GM19395 (cell line): ENCODE data around the gene CDSN.
"Not testable (repeated sequence)": the region's sequence is repeated elsewhere in the genome, so short reads cannot be mapped to it uniquely, and the experiment has no call there.

Experiments used
- ATAC-seq: cut with Tn5 transposase; IDR thresholded peaks from one replicate; pipeline ENCODE4 v1.9.1; 2021; ENCODE audit warnings: mild to moderate bottlenecking, moderate library complexity; ENCODE audit not compliant: unreplicated experiment

The CDSN gene, protein sequence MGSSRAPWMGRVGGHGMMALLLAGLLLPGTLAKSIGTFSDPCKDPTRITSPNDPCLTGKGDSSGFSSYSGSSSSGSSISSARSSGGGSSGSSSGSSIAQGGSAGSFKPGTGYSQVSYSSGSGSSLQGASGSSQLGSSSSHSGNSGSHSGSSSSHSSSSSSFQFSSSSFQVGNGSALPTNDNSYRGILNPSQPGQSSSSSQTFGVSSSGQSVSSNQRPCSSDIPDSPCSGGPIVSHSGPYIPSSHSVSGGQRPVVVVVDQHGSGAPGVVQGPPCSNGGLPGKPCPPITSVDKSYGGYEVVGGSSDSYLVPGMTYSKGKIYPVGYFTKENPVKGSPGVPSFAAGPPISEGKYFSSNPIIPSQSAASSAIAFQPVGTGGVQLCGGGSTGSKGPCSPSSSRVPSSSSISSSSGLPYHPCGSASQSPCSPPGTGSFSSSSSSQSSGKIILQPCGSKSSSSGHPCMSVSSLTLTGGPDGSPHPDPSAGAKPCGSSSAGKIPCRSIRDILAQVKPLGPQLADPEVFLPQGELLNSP

GRCh38 chr6:31120151-31120915, at the start of gene CDSN:
TSS of gene CDSN (minus strand) at chr6:31120446. CDS start at chr6:31120419, 27 bp downstream.
- no peak for ATAC-seq

GRCh38 chr6:31169123-31169857, 49.0 kb upstream of the CDSN start:
- ATAC-seq: no peak

- no peak for ATAC-seq
Observed at GRCh38 chr6:31168606-31169005, 48.4 kb upstream of the CDSN start.

- no peak for ATAC-seq
Observed at GRCh38 chr6:31165986-31166385, 45.7 kb upstream of the CDSN start.

DNA sequence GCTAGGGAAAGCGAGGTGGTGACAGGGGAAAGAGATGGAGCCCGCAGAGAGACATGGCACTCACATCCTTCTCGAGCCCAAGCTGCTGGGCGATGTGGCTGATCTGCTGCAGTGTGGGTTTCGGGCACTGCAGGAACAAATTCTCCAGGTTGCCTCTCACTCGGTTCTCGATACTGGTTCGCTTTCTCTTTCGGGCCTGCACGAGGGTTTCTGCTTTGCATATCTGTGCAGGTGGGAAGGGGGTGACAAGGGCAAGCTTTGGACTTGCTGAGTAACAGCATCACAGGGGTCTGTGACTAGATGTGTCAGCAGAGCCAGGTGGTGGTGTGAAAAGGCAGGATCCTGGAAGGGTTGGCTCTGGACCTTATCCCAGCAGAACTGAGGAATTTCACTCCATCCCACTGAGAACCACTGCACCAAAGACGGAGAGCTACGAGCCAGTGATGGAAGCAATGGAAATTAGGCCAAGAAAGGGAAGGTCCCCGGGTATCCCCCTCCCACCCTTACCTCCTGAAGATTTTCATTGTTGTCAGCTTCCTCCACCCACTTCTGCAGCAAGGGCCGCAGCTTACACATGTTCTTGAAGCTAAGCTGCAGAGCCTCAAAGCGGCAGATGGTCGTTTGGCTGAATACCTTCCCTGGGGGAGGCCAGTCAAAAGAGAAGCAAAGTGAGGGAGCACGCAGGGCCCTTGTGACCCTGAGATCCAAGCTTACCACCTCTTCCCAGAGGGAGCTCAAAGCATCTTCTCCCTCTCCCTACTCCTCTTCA, 45.0 kb upstream of the CDSN start:
- peak; percentile 89 for ATAC-seq

DNA sequence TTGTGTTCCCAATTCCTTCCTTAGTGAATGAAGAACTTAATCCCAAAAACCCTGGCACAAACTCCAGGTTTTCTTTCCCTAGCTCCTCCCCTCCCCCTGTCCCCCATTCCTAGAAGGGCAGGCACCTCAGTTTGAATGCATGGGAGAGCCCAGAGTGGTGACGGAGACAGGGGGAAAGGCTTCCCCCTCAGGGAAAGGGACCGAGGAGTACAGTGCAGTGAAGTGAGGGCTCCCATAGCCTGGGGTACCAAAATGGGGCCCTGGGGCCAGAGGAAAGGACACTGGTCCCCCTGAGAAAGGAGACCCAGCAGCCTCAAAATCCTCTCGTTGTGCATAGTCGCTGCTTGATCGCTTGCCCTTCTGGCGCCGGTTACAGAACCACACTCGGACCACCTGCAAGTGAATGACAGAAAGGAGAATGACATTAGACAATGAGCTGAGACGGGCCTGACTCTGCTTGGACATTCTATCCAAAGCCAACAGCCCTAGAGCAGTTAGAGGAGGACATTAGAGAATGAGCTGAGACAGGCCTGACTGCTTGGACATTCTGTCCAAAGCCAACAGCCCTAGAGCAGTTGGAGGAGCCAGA, 44.3 kb upstream of the CDSN start:
- not testable (repeated sequence) for ATAC-seq

DNA sequence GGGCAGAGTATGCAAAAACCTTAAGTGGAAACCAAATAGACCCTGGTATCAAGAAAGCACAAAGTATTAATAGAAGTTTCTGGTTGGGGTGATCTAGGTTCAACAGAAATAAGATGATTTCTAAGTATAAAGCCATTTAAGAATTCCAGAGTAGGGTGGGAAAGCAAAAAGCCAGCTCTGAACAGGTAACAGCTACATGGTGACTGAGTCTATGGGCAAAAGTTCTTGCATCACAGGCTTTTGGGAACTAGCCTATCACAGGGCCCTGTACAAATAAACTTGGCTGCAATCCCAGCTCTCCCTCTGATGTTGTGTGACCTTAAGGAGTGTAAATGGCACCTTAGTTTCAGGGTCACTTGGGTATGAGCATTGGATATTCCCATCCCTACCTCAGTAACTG, 43.7 kb upstream of the CDSN start:
- no peak for ATAC-seq

GRCh38 chr6:31162463-31163165, 42.4 kb upstream of the CDSN start:
- no peak for ATAC-seq

- no peak for ATAC-seq
Observed at GRCh38 chr6:31161216-31162126, 41.2 kb upstream of the CDSN start.

DNA sequence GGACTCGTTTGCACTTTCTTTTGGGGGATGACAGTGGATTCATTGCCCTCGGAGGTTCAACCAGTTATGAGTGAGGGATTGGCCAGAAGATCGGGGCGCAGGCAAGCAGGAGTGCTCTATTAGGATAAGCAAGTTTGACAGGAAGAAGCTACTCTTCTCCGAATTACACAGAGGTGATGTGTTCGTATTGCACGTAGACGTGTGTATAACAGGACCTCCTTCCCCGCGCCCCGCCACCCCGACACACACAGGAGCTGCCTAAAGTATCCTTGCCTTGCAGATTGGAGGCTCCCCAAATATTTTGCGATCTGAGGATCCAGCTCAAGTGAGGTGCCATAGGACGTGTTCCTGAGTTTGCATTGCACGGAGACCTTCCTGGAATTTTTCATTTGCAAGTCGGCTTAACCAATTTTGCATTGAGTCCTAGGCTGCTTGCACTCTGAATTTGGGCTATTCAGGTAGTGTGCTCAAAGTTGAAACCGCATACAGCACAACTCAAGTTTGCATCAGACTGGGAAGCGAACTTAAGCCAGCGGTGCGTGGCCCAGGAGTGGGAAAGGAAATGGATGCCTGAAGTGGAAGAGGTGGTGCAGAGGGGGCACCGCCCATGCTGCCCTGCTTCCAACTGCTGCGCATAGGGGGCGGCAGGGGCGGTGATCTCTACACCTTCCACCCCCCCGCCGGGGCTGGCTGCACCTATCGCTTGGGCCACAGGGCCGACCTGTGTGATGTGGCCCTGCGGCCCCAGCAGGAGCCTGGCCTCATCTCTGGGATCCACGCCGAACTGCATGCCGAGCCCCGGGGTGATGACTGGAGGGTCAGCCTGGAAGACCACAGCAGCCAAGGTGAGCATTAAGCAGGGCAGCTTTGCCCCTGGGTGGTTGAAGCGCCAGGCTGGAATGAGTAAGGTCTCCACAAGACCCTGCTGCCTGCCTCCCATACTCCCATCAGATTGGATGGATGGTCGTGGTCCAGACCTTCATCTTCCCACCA, 38.9 kb upstream of the CDSN start:
- no peak for ATAC-seq

- peak; percentile 86 for ATAC-seq
Observed at GRCh38 chr6:31158140-31158862, 38.1 kb upstream of the CDSN start, which contains the start of gene TCF19. TSS of gene TCF19 (plus strand) at chr6:31158589. CDS start at chr6:31159470, 881 bp downstream.

DNA sequence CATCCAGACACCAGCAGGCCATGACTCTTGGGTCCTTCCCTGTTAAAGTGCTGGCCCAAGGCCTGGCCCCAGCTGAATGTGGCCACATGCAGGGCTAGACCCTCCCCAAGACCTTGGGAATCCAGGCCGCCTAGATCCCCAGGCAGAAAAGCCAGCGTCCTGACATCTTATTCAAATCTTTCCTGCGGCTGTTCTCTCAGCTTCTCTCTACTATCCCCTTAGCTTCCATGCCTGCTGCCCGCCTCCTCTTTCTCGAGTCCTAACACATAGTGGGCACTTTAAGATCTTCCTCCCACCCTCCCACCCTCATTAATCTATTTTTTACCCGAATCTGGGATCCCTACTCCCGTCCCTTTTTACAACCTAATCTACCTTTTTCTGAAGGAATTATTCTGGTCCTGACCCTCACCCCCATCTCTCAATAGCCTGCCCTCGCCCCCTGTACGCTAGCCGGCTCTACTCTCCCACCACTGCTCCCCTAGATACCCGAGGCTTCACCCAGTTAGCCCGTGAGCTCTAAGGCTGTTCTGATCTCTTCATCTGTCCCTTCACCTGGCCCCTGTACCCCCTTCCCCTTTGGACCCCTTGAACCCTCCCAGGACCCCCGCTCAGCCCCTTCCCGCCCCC, 37.4 kb upstream of the CDSN start, which contains the start of gene CCHCR1:
Gene CCHCR1, minus strand, starts transcription at position 290 of the 627 bp plus-strand sequence. Its CDS starts 202 bp downstream, at position 88.
- ATAC-seq: peak; percentile 9

- ATAC-seq: no peak
Observed at GRCh38 chr6:31156641-31157040, 36.4 kb upstream of the CDSN start.

DNA sequence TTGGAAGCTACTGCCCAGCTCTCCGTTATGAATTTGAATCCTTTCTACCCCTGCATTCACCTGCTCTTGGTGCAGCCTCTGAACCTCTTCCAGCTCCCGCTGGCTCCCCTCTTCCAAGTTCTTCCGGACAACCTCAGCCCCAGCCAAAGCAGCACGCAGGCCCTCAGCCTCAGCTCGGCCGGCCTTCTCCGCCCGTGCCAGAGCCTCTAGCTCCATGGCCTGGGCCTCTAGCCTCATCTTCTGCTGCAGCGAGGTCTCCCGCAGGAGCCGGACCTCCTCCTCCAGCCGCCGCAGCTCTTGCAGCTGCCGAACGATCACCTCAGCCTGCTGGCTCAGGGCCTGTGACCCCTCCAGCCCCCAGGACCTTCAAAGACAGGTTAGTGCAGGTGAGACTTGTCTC, 34.2 kb upstream of the CDSN start:
- no peak for ATAC-seq

GRCh38 chr6:31152781-31153180, 32.5 kb upstream of the CDSN start:
- no peak for ATAC-seq
